ENCODE data around the gene SF3B4. TPM values are rescaled to one million over a fixed set of nuclear protein-coding genes. Genes with fewer than 3 reads are reported as not detected.

SF3B4 gene
- total and polyA plus RNA-seq, 4 donors = 6.3 to 16.6 (median 12.5) TPM

- TF ChIP-seq JUND (IDR thresholded peaks at IDR 0.05) = no peak
- no peak for TF ChIP-seq EGR1 (IDR thresholded peaks at IDR 0.05; ENCODE audit: low read depth in 2 of 2)
- TF ChIP-seq ATF3 (IDR thresholded peaks at IDR 0.05) = no peak
- no peak for TF ChIP-seq YY1 (IDR thresholded peaks at IDR 0.05)
- TF ChIP-seq RAD21 (IDR thresholded peaks at IDR 0.05) = no peak
- no peak for TF ChIP-seq RXRA (IDR thresholded peaks at IDR 0.05)
- TF ChIP-seq HNF4G (IDR thresholded peaks at IDR 0.05) = no peak
- TF ChIP-seq TAF1 (conservative IDR thresholded peaks at IDR 0.05) = no peak
- no peak for TF ChIP-seq SP1 (IDR thresholded peaks at IDR 0.05)
- no peak for TF ChIP-seq REST (IDR thresholded peaks at IDR 0.05)
- no peak for TF ChIP-seq ZBTB33 (IDR thresholded peaks at IDR 0.05)
- TF ChIP-seq MAX (IDR thresholded peaks at IDR 0.05) = no peak
- no peak for TF ChIP-seq CTCF (IDR thresholded peaks at IDR 0.05; ENCODE audit: low read depth, low read length, missing input control)
- no peak for TF ChIP-seq HNF4A (conservative IDR thresholded peaks at IDR 0.05)
- no peak for TF ChIP-seq GABPA (IDR thresholded peaks at IDR 0.05 in 1 of 2, conservative IDR thresholded peaks at IDR 0.05 in 1 of 2)
- TF ChIP-seq FOXA1 (IDR thresholded peaks at IDR 0.05) = no peak
- H3K27ac ChIP-seq (ENCODE audit: low read depth in 1 of 2, low read length in 2 of 2) = no peak within 1 kb of the TSS
- no peaks in the 10 kb centered on the region for H3K9me3 ChIP-seq (ENCODE audit: control insufficient read depth in 4 of 4, low read length in 3 of 4)
- no peak for DNase-seq (ENCODE audit: low spot score)
- H3K4me3 ChIP-seq (ENCODE audit: low read depth in 1 of 3, low read length in 3 of 3) = peak within 1 kb of the TSS in 1 of 3 donors; percentile 23
- H3K4me1 ChIP-seq (ENCODE audit: control insufficient read depth in 4 of 4, insufficient read depth in 4 of 4, low read length in 3 of 4) = no peaks in the 10 kb centered on the region
- 6% methylated on average over 24 of the region's 24 CpGs for WGBS
- H3K27me3 ChIP-seq (ENCODE audit: control insufficient read depth in 4 of 4, insufficient read depth in 4 of 4, low read length in 3 of 4) = no peaks in the 10 kb centered on the region
- H3K9ac ChIP-seq (ENCODE audit: low read depth in 1 of 2, low read length in 2 of 2) = no peak within 1 kb of the TSS
- peaks cover 0 to 7% (median 2%) of the 10 kb centered on the region in 4 donors for H3K36me3 ChIP-seq (ENCODE audit: control insufficient read depth in 4 of 4, insufficient read depth in 3 of 4, low read depth in 1 of 4, low read length in 3 of 4)
Measured at GRCh38 chr1:149917571-149918144, 9.9 kb downstream of the SF3B4 start, which contains the start of gene SV2A. Gene SV2A, minus strand, starts transcription at chr1:149917844. Its CDS starts 4,004 bp downstream, at chr1:149913840.

Measured in liver (tissue), 9 donors.